Activated naive CD8-positive, alpha-beta T cell treated with anti-CD3 and anti-CD28 coated beads for 36 hours (primary cell): ENCODE data around the gene TMEM222. TPM values are rescaled to one million over a fixed set of nuclear protein-coding genes. Genes with fewer than 3 reads are reported as not detected.

Experiments
- DNase-seq: peaks from one replicate; pipeline ENCODE4 v3.0.0; 2021
- H3K27ac Mint-ChIP-seq: one replicate; pipeline ENCODE4 v1.8.0; 2022; ENCODE audit warnings: mild to moderate bottlenecking, moderate library complexity, mixed read lengths
- H3K27me3 Mint-ChIP-seq: one replicate; pipeline ENCODE4 v1.8.0; 2022; ENCODE audit warnings: mild to moderate bottlenecking, mixed read lengths
- H3K36me3 Mint-ChIP-seq: one replicate; pipeline ENCODE4 v1.8.0; 2021; ENCODE audit warnings: mild to moderate bottlenecking, mixed read lengths
- H3K4me1 Mint-ChIP-seq: one replicate; pipeline ENCODE4 v1.8.0; 2021; ENCODE audit warnings: mixed read lengths
- H3K4me3 Mint-ChIP-seq: one replicate; pipeline ENCODE4 v1.8.0; 2022; ENCODE audit warnings: mild to moderate bottlenecking, moderate library complexity, mixed read lengths
- H3K9me3 Mint-ChIP-seq: one replicate; pipeline ENCODE4 v1.8.0; 2022; ENCODE audit warnings: mixed read lengths
- total RNA-seq, 2 experiments: library from RNA; stranded (reverse); gene quantifications; one replicate each; pipeline ENCODE4 v1.2.3, GENCODE V29; 2021

The TMEM222 gene
- total RNA-seq, 2 experiments from 2014 or later = 38.3 to 41.0 TPM

- Mint-ChIP-seq H3K4me1 (no peaks in the 10 kb centered on the region), H3K9me3 (no peaks in the 10 kb centered on the region), H3K36me3 (peaks cover 1% of the 10 kb centered on the region), H3K27ac (no peak overlapping the region), H3K27me3 (no peaks in the 10 kb centered on the region), H3K4me3 (no peak overlapping the region)
- DNase-seq = peak; percentile 76
These were observed 21.5 kb upstream of the TMEM222 start for GRCh38 chr1:27300341-27301051.

DNA sequence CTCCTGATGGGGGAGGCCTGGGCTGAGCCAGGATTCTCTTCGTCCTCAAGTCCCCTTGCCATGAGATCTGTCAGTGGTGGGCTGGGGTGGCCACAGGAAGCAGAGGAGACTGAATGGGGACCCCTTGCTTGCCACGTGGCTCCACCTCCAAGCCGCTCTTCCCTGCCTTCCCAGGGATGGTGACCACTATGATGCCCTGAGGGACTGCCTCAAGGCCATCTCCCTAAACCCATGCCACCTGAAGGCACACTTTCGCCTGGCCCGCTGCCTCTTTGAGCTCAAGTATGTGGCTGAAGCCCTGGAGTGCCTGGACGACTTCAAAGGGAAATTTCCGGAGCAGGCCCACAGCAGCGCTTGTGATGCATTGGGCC is 20.9 kb upstream of the TMEM222 start:
- Mint-ChIP-seq H3K36me3 (peaks cover 1% of the 10 kb centered on the region), H3K4me1 (no peaks in the 10 kb centered on the region), H3K9me3 (no peaks in the 10 kb centered on the region), H3K27me3 (no peaks in the 10 kb centered on the region), H3K27ac (no peak overlapping the region), H3K4me3 (no peak overlapping the region)
- no peak for DNase-seq

GRCh38 chr1:27301582-27302199 is 20.3 kb upstream of the TMEM222 start:
- Mint-ChIP-seq H3K4me1 (no peaks in the 10 kb centered on the region), H3K4me3 (no peak overlapping the region), H3K9me3 (no peaks in the 10 kb centered on the region), H3K27me3 (no peaks in the 10 kb centered on the region), H3K36me3 (peaks cover 1% of the 10 kb centered on the region), H3K27ac (no peak overlapping the region)
- DNase-seq = no peak

GRCh38 chr1:27302612-27303011 is 19.4 kb upstream of the TMEM222 start:
- no peak overlapping the region for H3K27ac Mint-ChIP-seq
- H3K9me3 Mint-ChIP-seq = no peaks in the 10 kb centered on the region
- H3K4me1 Mint-ChIP-seq = no peaks in the 10 kb centered on the region
- peaks cover 1% of the 10 kb centered on the region for H3K36me3 Mint-ChIP-seq
- H3K4me3 Mint-ChIP-seq = no peak overlapping the region
- no peak for DNase-seq
- no peaks in the 10 kb centered on the region for H3K27me3 Mint-ChIP-seq

GRCh38 chr1:27303509-27303908 is 18.5 kb upstream of the TMEM222 start:
- no peaks in the 10 kb centered on the region for H3K27me3 Mint-ChIP-seq
- no peak for DNase-seq
- no peak overlapping the region for H3K27ac Mint-ChIP-seq
- H3K4me3 Mint-ChIP-seq = no peak overlapping the region
- no peaks in the 10 kb centered on the region for H3K4me1 Mint-ChIP-seq
- peaks cover 1% of the 10 kb centered on the region for H3K36me3 Mint-ChIP-seq
- no peaks in the 10 kb centered on the region for H3K9me3 Mint-ChIP-seq

- Mint-ChIP-seq H3K4me3 (no peak overlapping the region), H3K36me3 (no peaks in the 10 kb centered on the region), H3K4me1 (no peaks in the 10 kb centered on the region), H3K27me3 (no peaks in the 10 kb centered on the region), H3K9me3 (no peaks in the 10 kb centered on the region), H3K27ac (no peak overlapping the region)
- DNase-seq = no peak
These were observed 15.9 kb upstream of the TMEM222 start for GRCh38 chr1:27306071-27306470.

- Mint-ChIP-seq H3K27me3 (no peaks in the 10 kb centered on the region), H3K36me3 (no peaks in the 10 kb centered on the region), H3K4me3 (no peak overlapping the region), H3K27ac (no peak overlapping the region), H3K9me3 (no peaks in the 10 kb centered on the region), H3K4me1 (no peaks in the 10 kb centered on the region)
- no peak for DNase-seq
These were observed 14.8 kb upstream of the TMEM222 start for GRCh38 chr1:27306892-27307761.

DNA sequence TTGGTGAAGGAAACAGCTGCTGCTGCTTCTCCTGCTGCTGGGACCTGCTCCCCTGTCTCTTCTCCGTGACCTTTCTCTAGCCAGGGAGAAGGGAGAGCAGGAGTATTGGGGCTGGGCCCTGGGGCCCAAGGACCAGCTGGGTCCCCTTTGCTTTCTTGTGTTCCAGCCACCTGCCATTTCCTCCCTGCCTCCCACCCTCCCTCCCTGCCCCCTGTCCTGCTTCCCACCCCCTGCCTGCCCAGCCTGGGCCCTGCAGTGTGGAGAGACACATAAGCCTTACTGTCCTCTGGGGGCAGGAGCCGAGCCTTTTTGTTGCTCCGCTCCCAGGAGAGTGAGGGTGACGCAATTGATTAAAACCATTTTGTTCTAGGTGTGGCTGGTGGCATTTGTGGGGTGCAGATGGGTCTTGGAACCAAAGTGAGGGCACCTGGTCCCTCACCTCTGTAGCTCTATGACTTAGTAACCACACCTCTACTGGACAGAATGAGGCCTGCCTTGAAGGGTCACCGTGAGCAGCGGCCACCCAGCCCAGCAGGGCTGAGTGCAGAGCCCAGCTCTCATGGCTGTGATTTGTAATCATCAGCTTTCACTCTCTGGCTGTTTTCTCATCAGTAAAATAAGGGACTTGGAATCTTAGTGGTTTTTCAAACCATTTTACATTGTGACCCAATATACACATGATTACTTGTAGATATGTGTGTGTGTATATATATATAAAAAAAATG is 13.9 kb upstream of the TMEM222 start:
- H3K36me3 Mint-ChIP-seq = no peaks in the 10 kb centered on the region
- H3K4me1 Mint-ChIP-seq = no peaks in the 10 kb centered on the region
- H3K27me3 Mint-ChIP-seq = no peaks in the 10 kb centered on the region
- no peak overlapping the region for H3K27ac Mint-ChIP-seq
- no peaks in the 10 kb centered on the region for H3K9me3 Mint-ChIP-seq
- no peak overlapping the region for H3K4me3 Mint-ChIP-seq
- DNase-seq = no peak

DNA sequence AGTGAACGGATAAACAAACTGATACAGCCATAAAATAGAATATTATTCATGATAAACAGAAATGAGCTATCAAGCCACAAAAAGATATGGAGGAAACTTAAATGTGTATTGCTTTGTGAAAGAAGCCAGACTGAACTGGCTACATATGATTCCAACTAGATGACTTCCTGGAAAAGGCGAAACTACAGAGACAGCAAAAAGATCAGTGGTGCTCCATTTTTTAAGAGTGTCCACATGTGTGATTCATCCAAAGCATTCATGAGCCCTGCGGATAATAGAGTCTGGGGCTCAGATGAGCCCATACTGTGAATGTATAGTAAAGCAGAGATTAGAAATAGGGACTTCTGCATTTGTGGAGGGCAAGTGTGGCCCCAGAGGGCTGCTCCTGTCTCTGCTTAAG is 7.8 kb upstream of the TMEM222 start:
- no peaks in the 10 kb centered on the region for H3K4me1 Mint-ChIP-seq
- no peak for DNase-seq
- no peaks in the 10 kb centered on the region for H3K9me3 Mint-ChIP-seq
- H3K4me3 Mint-ChIP-seq = no peak overlapping the region
- H3K36me3 Mint-ChIP-seq = no peaks in the 10 kb centered on the region
- H3K27me3 Mint-ChIP-seq = no peaks in the 10 kb centered on the region
- no peak overlapping the region for H3K27ac Mint-ChIP-seq

GRCh38 chr1:27314737-27315136 is 7.2 kb upstream of the TMEM222 start:
- no peak overlapping the region for H3K4me3 Mint-ChIP-seq
- H3K4me1 Mint-ChIP-seq = no peaks in the 10 kb centered on the region
- H3K36me3 Mint-ChIP-seq = no peaks in the 10 kb centered on the region
- no peak overlapping the region for H3K27ac Mint-ChIP-seq
- DNase-seq = no peak
- no peaks in the 10 kb centered on the region for H3K9me3 Mint-ChIP-seq
- H3K27me3 Mint-ChIP-seq = no peaks in the 10 kb centered on the region

DNA sequence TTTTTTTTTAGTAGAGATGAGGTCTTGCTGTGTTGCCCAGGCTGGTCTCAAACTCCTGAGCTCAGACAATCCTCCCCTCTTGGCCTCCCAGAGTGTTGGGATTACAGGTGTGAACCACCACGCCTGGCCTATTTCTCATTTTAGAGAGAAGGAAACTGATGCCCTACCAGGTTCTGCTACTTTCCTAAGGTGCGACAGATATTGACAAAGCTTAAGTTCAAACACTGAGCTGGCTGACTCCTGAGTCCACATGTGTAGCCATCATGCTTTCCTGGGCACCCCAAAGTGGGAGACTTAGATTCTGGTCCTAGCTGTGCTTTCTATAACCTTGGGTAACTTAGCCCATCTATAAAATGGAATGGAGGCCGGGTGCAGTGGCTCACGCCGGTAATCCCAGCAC is 5.1 kb upstream of the TMEM222 start:
- Mint-ChIP-seq H3K4me3 (no peak overlapping the region), H3K27me3 (no peaks in the 10 kb centered on the region), H3K9me3 (no peaks in the 10 kb centered on the region), H3K4me1 (peaks cover 3% of the 10 kb centered on the region), H3K36me3 (no peaks in the 10 kb centered on the region), H3K27ac (no peak overlapping the region)
- no peak for DNase-seq

- DNase-seq = no peak
- Mint-ChIP-seq H3K27ac (no peak overlapping the region), H3K27me3 (no peaks in the 10 kb centered on the region), H3K36me3 (peaks cover 1% of the 10 kb centered on the region), H3K4me1 (peaks cover 3% of the 10 kb centered on the region), H3K9me3 (no peaks in the 10 kb centered on the region), H3K4me3 (no peak overlapping the region)
These were observed 3.8 kb upstream of the TMEM222 start for GRCh38 chr1:27318136-27318535.

DNA sequence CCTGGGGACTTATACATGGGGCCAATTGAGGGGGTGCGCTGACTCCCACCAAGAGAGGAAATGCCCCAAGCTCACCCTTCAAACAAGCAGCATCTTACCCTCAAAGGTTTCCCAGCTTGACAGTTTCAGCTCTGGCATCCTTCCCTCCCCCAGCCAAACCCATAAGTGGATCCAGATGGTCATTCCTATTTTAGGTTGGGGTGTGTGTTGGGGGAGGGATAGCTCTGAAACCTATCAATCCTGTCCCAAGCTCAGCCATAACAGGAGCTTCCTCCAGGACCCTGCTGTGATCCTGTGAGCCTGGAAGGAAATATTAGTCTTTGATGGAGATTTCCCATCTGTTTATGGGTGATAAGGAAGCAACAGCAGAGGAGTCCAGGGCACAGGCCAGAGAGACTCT is 3.4 kb upstream of the TMEM222 start:
- no peak overlapping the region for H3K27ac Mint-ChIP-seq
- no peaks in the 10 kb centered on the region for H3K27me3 Mint-ChIP-seq
- H3K36me3 Mint-ChIP-seq = peaks cover 4% of the 10 kb centered on the region
- no peak overlapping the region for H3K4me3 Mint-ChIP-seq
- H3K9me3 Mint-ChIP-seq = no peaks in the 10 kb centered on the region
- peaks cover 5% of the 10 kb centered on the region for H3K4me1 Mint-ChIP-seq
- no peak for DNase-seq

DNA sequence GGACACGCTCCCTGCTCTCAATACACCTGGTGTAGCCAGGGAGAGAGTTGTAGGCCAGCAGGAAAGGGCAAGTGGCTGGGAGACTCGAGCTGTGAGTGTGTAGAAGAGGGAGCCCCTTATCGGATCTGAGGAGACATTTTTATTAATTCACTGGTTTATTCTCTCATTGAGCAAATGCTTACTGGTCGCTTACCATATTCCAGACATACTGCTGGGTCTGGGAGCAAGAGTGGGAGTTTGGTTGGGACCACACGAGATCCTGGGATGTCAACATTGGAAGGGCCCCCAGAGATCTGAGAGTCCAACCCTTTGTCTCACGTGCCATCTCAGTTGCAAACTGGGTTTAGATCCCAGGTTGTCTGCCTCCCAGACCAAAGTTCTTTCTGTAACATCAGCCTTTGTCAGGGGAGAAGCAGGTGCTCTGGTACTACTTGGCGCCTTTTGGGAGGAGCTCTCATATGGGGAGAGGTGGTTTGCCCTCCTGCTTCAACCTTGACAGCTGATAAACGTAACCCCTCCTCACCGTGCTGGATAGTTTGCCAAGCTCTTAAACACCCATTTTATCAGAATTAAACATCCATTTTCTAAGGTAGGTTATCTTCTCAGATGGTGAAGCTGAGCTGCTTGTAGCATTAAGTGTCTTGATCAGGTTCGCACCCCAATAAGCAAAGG is 742 bp downstream of the TMEM222 start:
- Mint-ChIP-seq H3K4me3 (peak overlapping the region; percentile 96), H3K36me3 (peaks cover 20% of the 10 kb centered on the region), H3K27me3 (no peaks in the 10 kb centered on the region), H3K27ac (peak overlapping the region; percentile 95), H3K9me3 (no peaks in the 10 kb centered on the region), H3K4me1 (peaks cover 33% of the 10 kb centered on the region)
- no peak for DNase-seq
